A673 (cell line): ENCODE data around the gene CMBL.

Experiments used
- CTCF ChIP-seq: fragments of 300-800, 200-600 bp; sonication (generic); conservative IDR thresholded peaks from 2 replicates; pipeline ENCODE4 v1.5.1; 2017; ENCODE audit warnings: low read depth, mild to moderate bottlenecking, antibody characterized with exemption, low read length, moderate library complexity, mixed read lengths
- EZH2 ChIP-seq: fragments of 200-600 bp; sonication (generic); IDR thresholded peaks from 2 replicates; pipeline ENCODE4 v1.6.1; 2017; ENCODE audit warnings: borderline replicate concordance, low read depth, mild to moderate bottlenecking, mixed read lengths, antibody characterized with exemption, low read length; ENCODE audit not compliant: poor library complexity, severe bottlenecking

- no peak for TF ChIP-seq CTCF
- TF ChIP-seq EZH2 = no peak
These were observed 29.4 kb upstream of the CMBL start for GRCh38 chr5:10337107-10337506.
